ENCODE measurements around the gene LINS1. TPM values are rescaled to one million over a fixed set of nuclear protein-coding genes. Genes with fewer than 3 reads are reported as not detected.
A peak's percentile ranks its signal among the peaks of the same experiment; 100 is the strongest.

Gene LINS1
- total and polyA plus RNA-seq, 10 of the 15 experiments (the other 5 are each of a cell fraction or from before 2014, with no cell fraction given), result 13.5 to 33.1 (median 20.3) TPM

- ATAC-seq, result no peak
- FAIRE-seq, result no peak
- no TSS peak for BruUV-seq (replicated peaks)
- Histone ChIP-seq H4K20me1 (ENCODE audit: control insufficient read depth, insufficient read depth) (no peaks in the 10 kb centered on the region), H3K4me3 (peak overlapping the region; percentile 55; the same call in 1 of the 2 replicates), H3K36me3 (ENCODE audit: control insufficient read depth in 2 of 2, insufficient read depth in 2 of 2, low read length in 1 of 2) (peaks cover 0 to 2% of the 10 kb centered on the region in 2 experiments; a peak in 1 of 4 replicates), H3K79me2 (ENCODE audit: control insufficient read depth, insufficient read depth, low read length) (peaks cover 68% of the 10 kb centered on the region), H3K27ac (ENCODE audit: control insufficient read depth, insufficient read depth) (peak overlapping the region; percentile 81), H3K9me3 (replicated peaks; ENCODE audit: control insufficient read depth, insufficient read depth, low read length) (no peaks in the 10 kb centered on the region; the same call in 1 of the 3 replicates), H2AFZ (ENCODE audit: control insufficient read depth, low read depth, low read length) (no peak overlapping the region), H3K4me2 (ENCODE audit: control insufficient read depth, insufficient read depth) (peak overlapping the region; percentile 51), H3K27me3 (replicated peaks in 1 of 2; ENCODE audit: control insufficient read depth in 2 of 2, insufficient read depth in 2 of 2, low read length in 1 of 2) (no peaks in the 10 kb centered on the region), H3K9ac (ENCODE audit: control insufficient read depth, insufficient read depth, low read length) (peak overlapping the region; percentile 53), H3K4me1 (ENCODE audit: control insufficient read depth, insufficient read depth, low read length) (peaks cover 19% of the 10 kb centered on the region)
- in situ Hi-C loops (cut with MboI), result loop anchor here (10.0 kb wide), 1 partner anchor 661 kb away; no protein-coding TSS in a partner anchor
- WGBS (ENCODE audit: insufficient coverage, insufficient replicate concordance, low lambda C conversion rate, missing lambda C conversion rate), result 51% methylated on average over 3 of the region's 3 CpGs
- SMC1A ChIA-PET (ENCODE audit: uncharacterized antibody, unreplicated experiment), result interaction anchor here (0.7 to 1.0 kb wide), 2 partner anchors 23 to 31 kb away, joined by 3 to 5 read pairs; no protein-coding TSS in a partner anchor
- intact Hi-C loops (cut with micrococcal nuclease; ENCODE audit: unreplicated experiment), result no loop called here
- CTCF ChIA-PET, result interaction anchor here (1.0 to 1.7 kb wide), 4 partner anchors 26 to 420 kb away, joined by 4 read pairs; no protein-coding TSS in a partner anchor
- POLR2A ChIA-PET, result no interaction called here
- RAD21 ChIA-PET (ENCODE audit: unreplicated experiment), result no interaction called here
- TF ChIP-seq FOXM1 (IDR thresholded peaks at IDR 0.05; ENCODE audit: low read depth, low read length) (no peak), TAF1 (IDR thresholded peaks at IDR 0.05; ENCODE audit: borderline replicate concordance, low read depth, low read length) (no peak), MEF2B (IDR thresholded peaks at IDR 0.05; ENCODE audit: partially characterized antibody, poor library complexity, severe bottlenecking) (no peak), MEF2A (IDR thresholded peaks at IDR 0.05; ENCODE audit: insufficient read depth, low read depth, low read length) (no peak), E4F1 (IDR thresholded peaks at IDR 0.05; ENCODE audit: borderline replicate concordance, partially characterized antibody) (no peak), ZNF384 (IDR thresholded peaks at IDR 0.05; ENCODE audit: borderline replicate concordance, low read depth, low read length) (no peak), CBFB (IDR thresholded peaks at IDR 0.05; ENCODE audit: low read depth) (no peak), GABPA (IDR thresholded peaks at IDR 0.05; ENCODE audit: low read depth) (no peak), HDAC6 (IDR thresholded peaks at IDR 0.05; ENCODE audit: unreplicated experiment) (no peak), IRF4 (IDR thresholded peaks at IDR 0.05; ENCODE audit: low read depth, low read length) (no peak), MLLT1 (IDR thresholded peaks at IDR 0.05) (no peak), ZBTB4 (CRISPR knock-in tag; IDR thresholded peaks at IDR 0.05) (no peak), NFYA (IDR thresholded peaks at IDR 0.05; ENCODE audit: borderline replicate concordance, low read depth, low read length) (no peak), RELA (IDR thresholded peaks at IDR 0.05; ENCODE audit: borderline replicate concordance, partially characterized antibody) (no peak), SREBF2 (IDR thresholded peaks at IDR 0.05; ENCODE audit: low read length) (no peak), PAX5 (IDR thresholded peaks at IDR 0.05; ENCODE audit: borderline replicate concordance, low read depth, low read length) (no peak), KLF5 (IDR thresholded peaks at IDR 0.05; ENCODE audit: partially characterized antibody) (no peak)
- no peak for DNase-seq (ENCODE audit: low read depth, low spot score)
These were observed 6.0 kb downstream of the LINS1 start for GRCh38 chr15:100595964-100596363.
